COLO668 (cell line): Measurements from ENCODE around the gene RSPRY1.

ENCODE experiments used
- DNase-seq: peaks from one replicate; lab custom pipeline; 2025; ENCODE audit not compliant: unreplicated experiment; lab: John Stamatoyannopoulos, UW

Gene RSPRY1

DNA sequence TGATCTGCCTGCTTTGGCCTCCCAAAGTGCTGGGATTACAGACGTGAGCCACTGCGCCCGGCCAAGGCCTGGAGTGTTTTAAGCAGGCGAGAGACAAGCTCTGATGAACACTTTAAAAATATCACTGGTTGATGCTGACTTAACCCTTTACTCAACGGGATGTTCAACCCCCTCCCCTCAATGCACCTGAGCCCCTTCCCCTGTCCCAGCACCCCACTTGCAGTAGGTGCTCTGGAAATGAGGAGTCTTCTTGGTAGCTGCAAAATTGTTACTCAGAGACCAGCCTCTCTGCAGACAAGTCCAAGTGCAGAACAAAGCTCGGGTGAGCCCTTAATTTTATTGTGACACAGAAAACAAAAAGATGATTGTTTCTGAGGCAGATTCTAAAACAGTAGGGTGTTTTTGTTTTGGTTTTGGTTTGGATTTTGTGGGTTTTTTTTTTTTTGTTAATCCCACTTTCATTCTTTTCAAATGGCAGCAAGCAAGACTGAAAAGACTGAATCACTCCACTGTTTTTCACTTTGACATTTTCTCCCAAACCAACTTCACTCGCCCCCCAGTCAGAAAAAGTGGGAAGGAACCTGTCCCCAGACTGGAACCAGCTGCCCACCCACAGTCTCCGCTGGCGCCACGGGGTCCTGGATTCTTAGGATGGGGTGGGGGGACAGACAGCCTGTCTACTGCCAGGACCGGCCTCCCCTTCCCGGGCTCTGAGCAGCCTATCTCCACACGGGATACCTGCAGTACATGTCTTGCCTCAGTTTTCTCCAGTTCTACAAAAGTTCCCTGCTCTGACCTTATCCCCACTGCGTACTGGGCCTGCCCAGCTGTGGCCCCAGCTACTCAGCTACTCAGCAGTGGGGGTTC, 103.5 kb downstream of the RSPRY1 start:
- DNase-seq, result no peak
